Renal cortical epithelial cell (primary cell): ENCODE results near the gene TEN1. TPM values are rescaled to one million over a fixed set of nuclear protein-coding genes. Genes with fewer than 3 reads are reported as not detected.
A peak's percentile ranks its signal among the peaks of the same experiment; 100 is the strongest.
"Not testable (repeated sequence)": the region's sequence is repeated elsewhere in the genome, so short reads cannot be mapped to it uniquely, and the experiment has no call there.

ENCODE experiments used
- DNase-seq: peaks from one replicate; pipeline ENCODE4 v3.0.0-alpha.2; 2011; ENCODE audit warnings: low read depth
- total RNA-seq: library from RNA; depleted of rRNA; stranded (reverse); fragments of >200 nt; gene quantifications from 2 replicates; pipeline ENCODE4 v1.2.3, GENCODE V29; 2014

The TEN1 gene, protein sequence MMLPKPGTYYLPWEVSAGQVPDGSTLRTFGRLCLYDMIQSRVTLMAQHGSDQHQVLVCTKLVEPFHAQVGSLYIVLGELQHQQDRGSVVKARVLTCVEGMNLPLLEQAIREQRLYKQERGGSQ
- total RNA-seq: 15.5 and 17.2 TPM in 2 replicates

DNA sequence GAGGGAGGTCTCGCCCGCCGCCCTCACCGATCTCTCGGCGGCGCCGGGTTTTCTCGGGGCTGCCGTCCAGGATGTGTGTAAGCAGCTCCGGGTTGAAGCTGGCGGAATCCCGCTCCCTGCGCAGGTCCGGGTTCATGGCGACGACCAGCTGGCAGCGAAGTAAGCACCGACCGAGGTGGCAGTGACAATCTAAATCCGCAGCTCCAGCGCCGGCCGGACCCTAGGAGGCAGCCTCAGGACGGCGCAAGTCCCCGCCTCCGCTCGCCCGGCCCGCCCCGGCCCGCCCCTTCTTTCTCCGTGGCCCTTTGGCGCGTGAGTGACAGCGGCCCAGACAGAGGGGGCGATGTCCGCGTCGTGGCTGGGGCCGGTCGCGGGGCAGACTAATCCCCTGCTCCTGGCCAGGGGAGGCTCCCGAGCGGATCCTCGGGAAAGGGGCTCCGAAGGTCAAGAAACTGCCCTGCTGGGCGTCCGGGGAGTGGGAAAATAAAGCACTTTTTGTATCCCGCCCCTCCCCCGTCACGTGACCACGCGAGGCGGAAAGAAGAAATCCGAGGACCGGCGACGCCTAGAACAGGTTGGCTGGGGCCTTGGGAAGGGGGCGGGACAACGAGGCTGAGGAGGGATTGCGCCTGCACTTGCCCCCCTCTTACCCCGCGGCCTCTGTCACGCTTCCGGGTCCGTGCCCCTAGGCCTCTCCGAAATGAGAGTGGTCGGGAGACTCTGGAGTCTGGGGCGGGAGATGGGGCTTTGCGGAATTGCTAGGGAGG, at the start of gene TEN1, which contains the start of gene ACOX1:
TSS of gene TEN1 (plus strand) at position 303 of the 767 bp plus-strand sequence. CDS start 6,953 bp downstream, outside the sequence.
TSS of gene ACOX1 (minus strand) at position 229 of the 767 bp plus-strand sequence. CDS start at position 136, 93 bp downstream.
- peak; percentile 89 for DNase-seq

DNA sequence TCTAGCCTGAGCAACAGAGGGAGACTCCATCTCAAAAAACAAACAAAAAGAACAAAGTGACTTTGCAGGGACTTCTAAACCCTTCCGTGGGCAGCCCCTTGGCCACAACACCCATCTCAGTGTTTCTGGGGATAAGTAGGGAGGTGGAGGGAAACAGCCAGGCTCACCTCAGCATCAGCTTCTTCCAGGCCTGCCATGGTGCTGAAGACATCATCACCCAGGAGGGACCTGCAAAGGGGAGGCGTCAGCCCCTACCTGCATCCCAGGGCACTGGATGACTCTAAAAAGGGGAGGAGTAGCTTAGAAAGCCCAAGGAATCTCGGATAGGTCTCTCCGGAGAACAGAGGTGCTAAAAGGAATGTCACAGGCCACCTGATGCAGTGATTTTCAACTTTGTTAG, 48.0 kb upstream of the TEN1 start:
- DNase-seq: no peak

DNA sequence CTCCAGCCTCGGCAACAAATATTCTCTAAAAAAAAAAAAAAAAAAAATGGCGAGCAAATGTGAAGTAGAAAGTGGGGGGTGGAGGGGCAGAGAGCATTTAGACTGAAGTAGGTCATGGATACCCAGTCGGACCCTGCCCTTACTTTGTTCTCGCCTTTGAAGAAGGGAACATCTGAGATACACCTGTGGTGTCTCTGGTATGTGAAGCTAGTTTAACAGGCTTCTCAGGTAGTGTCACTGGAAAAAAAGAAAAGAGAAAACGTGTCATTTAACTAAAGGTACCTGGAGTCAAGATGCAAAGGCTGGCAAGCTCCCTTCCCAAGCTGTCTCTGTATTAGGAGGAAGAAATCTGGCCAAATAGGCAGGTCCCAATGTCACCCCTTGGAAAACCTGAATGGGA, 46.2 kb upstream of the TEN1 start:
- no peak for DNase-seq

DNA sequence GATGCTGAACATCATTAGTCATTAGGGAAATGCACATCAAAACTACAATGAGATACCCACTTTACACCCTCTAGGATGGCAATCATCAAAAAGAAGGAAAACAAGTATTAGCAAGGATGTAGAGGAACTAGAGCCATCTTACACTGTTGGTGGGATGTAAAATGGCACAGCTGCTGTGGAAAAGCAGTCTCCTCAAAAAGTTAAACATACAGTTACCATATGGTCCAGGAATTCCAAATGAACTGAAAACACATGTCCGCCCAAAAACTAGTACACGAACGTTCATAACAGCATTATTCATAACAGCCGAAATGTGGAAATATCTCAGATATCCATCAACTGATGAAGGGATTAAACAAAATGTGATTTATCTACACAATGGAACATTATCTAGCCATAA, 45.2 kb upstream of the TEN1 start:
- no peak for DNase-seq

DNA sequence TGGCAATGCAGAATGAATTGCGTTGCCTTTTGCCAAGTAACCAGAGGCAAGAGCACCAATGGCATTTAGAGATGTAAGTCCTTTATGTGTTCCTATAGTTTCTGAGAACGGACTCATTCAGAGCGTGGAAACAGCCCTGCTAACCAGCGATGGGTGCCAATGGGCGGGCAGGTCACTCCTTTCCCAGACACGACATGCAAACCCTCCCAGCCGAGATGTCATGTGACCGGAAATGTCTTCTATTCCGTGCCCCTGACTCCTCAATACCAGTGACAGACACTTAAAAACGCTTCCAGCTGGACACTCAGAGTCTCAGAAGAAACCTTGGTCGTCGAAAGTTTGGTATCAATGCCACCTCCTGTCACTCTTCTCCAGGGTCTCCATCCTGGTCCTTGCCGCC, 41.4 kb upstream of the TEN1 start:
- no peak for DNase-seq

DNA sequence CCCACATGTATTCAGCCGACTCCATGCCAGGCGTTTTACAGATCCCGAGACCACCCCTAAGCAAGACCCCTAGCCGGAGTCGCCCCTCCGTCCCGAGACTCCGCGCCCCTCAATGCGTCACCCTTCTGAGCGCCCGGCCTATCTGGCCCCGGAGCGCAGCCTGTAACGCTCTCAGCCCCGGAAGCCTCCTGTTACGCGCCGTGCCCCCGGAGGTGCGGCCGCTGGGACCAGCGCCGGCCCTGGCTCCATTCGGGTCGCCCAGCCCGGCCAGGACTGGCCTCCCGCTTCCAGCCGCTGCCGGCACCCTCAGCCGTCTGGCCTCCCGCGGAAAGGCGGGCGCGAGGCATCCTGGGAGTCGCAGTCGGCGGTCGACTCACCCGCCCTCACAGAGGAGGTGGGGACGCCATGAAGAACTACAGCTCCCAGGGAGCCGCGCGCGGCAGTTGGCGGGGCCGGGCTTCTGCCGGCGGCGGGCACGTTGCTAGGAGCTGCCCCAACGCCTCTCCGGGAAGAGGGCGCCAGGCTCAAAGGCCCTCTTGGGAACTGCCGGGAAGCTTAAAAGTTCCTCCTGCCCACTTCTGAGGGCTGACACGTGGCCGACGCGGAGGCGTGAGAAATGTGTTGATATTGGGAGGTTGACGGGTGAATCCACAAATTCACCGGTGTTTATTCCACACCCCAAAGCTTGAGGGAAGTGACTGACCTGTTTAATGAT, 38.2 kb upstream of the TEN1 start, which contains the start of gene FBF1:
TSS of gene FBF1 (minus strand) at position 316 of the 715 bp plus-strand sequence. CDS start 2,893 bp downstream, outside the sequence.
- DNase-seq: peak; percentile 85

DNA sequence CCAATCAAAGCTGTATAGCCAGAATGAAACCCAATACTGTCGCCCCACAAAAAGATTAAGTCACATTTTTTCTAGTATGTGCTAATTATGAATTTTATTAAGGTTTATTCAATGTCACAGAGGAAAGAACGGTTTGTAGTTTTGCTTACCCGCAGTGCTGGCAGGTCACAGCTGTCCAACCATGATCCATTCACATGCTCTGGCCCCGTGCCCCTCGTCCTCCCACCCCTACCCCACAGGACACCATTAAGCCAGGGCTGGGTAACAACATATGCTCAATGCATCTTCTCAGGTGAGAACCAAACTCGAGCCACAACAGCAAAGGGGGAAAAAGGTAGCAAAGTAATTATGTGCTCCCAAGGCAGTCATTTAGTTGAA, 37.6 kb upstream of the TEN1 start:
- no peak for DNase-seq

DNA sequence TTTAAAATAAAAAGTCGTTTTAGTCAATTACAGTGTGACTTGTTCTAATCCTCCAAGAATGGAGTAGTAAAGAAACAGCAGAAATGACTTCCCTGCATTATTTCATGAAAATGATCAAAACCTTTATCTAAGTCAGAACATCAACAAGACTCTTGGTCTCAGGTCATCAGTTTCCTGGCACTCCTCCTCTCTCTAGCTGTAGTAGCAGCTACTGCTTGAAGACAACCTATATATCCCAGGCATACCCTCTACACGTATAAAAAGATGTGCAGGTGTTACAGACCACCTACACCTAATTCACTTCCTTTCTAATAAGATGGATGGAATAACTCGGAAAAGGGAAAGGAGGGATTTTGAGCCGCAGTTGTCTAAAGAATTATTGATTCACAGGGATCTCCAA, 36.6 kb upstream of the TEN1 start:
- DNase-seq: no peak

DNA sequence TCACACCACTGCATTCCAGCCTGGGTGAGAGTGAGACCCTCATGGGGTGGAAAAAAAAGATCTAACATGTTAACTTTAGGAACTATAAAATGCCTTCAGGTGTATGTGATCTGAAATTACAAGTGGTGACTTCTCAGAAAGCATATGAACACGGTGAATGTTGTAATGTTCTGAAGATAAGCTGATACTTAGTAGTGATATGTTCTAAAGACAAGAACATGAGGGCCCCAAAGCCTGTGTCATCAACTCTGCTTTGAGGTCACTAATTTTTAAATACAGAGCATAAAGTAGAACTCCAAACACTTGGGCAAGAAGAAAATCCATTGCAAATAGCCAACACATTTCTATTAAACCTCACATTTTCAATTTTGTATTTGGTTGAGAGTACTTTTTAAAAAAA, 35.5 kb upstream of the TEN1 start:
- no peak for DNase-seq

DNA sequence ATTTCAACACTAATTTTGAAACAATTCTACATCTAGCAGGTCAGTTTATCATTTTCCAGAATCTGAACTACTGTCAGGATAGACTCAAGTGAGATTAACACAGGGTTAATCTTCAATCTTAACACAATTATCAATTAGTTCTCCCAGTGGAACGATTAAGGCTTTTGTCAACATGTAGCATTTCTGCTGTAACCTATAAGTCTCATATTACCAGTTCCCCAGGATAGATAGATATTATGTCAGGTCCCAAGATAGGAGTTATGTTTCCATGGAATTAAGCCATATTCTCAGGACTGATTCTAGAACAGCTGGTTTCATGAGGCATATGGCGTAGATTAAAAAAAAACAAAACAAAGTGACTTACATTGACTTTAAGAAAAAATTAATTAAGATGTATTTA, 33.8 kb upstream of the TEN1 start:
- no peak for DNase-seq

DNA sequence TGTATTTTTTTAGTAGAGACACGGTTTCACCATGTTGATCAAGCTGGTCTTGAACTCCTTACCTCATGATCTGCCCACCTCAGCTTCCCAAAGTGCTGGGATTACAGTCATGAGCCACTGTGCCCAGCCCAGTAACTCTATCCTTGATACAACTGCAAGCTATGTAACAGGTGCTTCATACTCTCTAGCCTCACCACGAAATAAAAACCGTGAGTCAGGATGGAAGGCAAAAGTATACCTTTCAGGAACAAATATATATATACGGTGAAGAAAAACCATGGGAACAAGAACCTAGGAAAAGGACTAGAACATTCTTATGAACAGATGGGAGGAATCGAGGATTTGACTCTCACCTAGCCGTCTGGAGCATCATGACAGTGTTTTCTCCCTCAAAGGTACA, 28.6 kb upstream of the TEN1 start:
- no peak for DNase-seq

DNA sequence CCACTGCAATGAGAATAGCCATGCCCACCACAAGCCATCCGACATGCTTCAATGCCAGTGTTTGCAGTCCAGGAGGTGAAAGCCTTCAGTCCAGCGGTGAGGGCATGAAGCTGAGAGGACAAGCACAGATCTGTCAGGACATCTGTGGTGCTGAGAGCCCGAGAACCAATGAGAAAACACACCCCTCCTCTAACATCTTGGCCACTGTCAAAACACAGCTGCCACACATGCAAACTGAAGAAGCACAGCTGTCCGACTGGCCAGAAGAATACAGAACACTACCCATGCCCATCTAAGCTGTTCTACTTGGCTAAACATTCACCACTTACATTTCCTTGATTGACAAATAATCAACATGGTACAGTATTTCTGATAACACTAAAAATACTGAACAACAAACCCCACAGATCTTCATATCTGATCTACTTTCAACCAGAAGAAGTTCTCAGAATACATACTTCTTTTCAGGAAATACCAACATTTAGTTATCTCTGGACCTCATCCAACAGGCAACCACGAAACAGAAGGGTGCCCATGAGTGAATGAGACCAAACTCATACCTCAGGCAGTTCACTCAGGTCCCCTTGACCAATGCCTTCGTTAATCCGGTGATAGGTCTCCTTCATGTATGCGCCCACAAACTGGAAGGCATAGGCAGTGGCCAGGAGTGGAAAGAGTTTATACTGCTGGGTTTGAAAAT, 28.0 kb upstream of the TEN1 start:
- no peak for DNase-seq

DNA sequence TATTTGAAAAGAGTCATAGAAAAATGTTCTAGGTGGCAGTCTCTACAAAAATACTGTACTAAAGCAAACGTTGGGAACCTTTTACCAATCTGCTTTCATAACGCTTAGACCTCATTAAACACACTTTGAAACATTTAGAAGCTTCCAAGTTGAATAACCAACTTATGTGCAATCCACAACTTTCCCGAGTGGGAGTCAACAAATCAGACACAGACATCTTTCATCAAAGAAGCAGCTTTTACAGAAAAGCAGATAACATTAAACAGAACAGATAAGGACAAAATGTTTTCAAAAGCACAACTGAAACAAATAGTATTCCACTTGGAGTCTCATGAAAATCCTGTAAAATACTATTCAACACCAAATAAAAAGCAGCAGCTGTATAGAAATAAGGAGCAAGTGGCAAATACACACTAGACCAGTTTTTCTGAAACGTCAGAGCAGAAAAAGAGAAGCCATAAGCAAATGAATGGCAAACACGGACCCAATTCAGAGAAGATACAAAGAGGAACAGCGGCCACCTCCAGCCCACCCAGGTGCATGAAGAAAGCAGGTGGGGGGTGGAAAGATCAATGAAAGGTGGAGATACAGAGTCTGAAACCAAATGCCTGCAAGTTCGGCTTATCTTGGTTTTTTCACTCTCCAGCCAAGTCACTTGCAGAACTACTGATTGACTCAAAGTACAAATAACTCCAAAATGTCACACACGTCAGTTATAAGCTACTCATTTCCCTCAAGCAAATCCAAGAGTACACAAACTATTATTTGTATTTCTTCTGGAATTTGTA, 19.8 kb upstream of the TEN1 start:
- DNase-seq: no peak

DNA sequence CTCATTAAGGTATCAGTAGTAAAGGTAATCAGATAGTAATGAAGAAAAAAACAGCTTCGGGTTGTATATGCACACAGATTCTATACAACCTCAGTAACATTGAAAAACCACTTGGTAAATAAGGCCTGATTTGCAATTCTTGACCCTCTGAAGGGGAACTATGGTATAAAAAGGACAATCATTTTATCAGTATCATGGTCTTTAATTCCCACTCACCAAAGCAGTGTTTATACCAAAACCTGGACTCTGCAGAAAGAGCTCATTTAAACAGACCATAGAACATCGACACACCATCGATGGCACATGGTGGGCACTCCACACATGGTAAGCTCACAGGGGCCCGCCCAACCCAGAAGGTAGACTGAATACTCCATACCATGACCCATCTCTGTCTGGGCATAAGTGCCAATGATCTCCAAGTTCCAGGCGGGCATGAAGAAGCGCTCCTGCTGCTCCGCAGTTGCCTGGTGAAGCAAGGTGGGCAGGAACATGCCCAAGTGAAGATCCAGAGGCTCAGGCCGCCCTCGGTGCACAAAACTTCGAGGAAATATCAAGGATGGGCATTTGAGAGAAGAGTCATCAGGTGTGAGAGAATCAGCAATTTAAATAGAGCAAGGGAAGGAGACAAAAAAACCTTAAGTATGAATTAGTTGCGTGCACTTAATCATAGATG, 19.1 kb upstream of the TEN1 start:
- no peak for DNase-seq

DNA sequence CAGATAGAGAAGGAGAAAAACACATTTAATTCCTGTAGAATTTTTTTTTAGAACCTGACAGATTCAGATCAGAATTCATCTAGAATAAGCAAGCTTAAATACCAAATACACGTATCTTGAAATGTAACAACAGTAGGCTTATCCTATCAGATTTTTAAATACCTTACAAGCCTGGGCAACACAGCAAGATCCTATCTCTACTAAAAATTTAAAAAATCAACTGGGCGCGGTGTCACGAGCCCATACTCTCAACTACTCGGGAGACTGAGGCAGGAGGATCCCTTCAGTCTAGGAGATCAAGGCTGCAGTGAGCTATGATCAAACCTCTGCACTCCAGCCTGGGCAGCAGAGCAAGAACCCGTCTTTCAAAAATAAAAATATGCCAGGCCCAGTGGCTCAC, 13.6 kb upstream of the TEN1 start:
- DNase-seq: no peak

DNA sequence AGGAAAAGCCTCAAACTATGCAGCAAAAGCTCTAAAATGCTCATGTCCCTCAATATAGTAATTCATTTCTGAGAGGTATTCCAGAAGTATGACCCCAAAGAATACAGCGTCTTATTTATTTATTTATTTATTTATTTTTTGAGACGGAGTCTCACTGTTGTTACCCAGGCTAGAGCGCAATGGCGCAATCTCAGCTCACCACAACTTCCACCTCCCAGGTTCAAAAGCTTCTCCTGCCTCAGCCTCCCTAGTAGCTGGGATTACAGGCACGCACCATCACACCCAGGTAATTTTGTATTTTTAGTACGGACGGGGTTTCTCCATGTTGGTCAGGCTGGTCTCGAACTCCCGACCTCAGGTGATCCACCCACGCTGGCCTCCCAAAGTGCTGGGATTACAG, 10.0 kb upstream of the TEN1 start:
- not testable (repeated sequence) for DNase-seq

DNA sequence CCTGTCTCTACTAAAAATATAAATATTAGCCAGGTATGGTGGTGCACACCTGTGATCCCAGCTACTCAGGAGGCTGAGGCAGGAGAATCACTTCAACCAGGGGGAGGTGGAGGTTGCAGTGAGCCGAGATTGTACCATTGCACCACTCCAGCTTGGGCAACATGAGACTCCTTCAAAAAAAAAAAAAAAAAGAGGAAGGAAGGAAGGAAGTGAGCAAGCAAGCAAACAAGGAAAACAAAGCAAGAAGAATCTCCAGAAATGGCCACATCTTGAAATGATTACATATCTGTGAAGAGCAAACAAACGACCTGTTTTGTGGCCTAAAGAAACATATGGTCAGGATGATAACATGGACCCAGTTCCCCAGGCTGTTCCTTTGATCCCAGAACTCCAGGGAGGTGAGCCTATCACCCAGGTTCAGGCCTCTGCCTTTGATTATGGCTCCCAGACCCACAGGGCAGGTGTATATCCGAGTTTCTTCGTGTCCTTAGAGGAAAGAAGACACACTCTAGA, 9.0 kb upstream of the TEN1 start:
- no peak for DNase-seq

DNA sequence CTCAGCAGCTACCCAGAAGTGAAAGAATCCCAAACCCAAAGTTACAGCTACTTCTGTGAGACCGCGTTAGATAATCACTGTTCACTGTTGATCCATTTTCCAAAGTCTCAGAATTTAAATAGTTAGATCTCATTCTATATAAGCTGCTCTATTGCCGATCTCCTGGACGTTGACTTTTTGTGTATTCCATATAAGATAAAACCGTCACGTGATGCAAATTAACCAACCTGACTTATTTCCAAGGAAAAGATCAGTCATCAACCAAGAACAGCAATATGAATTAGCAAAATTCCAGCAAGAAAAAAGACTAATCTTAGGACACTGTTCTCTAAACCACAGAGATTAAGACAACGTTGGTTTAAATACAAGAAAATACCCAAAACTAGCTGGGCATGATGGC, 8.4 kb upstream of the TEN1 start:
- no peak for DNase-seq

DNA sequence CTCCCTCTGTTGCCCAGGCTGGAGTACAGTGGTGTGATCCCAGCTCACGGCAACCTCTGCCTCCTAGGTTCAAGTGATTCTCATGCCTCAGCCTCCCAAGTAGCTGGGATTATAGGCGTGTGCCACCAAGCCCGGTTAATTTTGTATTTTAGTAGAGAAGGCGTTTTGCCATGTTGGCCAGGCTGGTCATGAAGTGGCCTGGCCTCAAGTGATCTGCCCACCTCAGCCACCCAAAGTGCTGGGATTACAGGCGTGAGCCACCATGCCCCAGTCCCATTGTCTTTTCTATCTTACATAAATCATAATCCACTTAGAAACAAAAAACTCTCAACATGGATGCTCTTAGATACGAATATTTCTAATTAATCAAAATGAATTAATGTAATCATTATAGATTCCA, 3.9 kb upstream of the TEN1 start:
- DNase-seq: not testable (repeated sequence)

DNA sequence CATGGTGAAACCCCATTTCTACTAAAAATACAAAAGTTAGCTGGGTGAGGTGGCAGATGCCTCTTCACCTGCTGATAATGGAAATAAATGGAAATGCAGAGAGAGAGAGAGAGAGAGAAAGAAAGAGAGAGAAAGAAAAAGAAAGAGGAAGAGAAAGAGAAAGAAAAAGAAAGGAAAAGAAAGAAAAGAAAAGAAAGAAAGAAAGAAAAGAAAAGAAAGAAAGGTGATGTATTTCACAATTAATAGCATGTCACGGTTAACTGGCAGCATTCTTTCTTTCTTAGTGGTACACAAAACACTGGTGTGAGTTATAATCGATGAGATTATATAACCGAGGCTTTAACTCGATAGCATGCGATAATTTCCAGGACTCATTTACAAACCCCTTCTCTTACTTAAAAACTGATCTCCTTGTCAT, 3.3 kb upstream of the TEN1 start:
- peak; percentile 27 for DNase-seq
